GM19438 (cell line): Measurements from ENCODE around the gene PRR5L.

Source experiments
- ATAC-seq: cut with Tn5 transposase; IDR thresholded peaks from one replicate; pipeline ENCODE4 v1.9.1; 2021; ENCODE audit warnings: low read depth; ENCODE audit not compliant: unreplicated experiment

Gene PRR5L

DNA sequence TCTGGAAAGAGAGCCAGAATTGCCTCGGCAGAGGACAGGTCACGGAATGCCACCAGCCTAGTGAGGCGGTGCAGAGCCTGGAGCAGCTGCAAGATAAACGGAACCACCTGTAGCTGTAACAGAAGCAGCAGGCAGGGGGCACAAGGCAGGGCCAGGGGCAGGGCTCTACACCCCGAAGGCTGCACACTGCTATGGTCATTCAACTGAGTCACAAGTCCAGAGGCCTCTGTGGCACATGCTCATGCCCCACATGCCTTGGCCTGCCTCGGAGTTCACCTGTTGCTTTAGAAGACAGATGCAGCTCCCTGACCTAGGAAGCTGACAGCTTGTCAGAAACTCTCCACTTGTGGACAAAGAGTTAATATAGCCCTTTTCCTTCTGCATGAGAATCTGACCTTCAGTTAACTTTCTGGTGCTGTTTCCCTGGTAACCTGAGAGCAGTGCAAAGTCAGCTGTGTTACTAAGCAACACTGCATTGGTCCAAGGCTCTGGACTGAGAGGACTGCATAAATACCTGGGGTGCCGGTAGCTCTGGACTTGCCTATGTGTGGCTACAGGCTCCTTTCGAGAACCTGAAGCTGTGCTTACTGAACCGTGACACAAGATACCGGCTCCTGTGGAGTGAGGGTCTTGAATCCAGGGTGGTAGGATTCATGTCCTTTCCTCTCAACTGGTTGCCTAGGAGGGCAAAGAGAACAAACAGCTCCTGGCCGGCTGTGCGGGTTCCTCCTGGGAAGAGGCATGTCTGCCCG lies 17.4 kb upstream of the PRR5L start:
- no peak for ATAC-seq

DNA sequence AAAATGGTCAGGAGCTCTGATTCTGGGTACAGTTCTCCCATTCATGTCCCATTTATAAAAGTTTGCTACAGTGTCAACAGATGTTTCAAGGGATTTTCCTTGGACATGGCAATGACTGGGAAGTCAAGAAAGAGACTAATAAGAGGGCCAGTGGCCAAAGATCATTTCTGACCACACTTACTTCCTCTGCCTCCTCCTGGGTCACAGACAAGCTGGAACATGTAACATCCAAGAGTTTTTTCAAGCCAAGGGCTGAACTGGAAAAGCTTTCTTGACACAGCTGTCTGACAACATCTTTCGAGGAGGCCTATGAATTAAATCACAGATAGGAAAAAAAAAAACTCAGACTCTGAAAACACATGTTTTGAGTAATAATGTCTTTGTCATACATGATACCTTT lies 15.6 kb upstream of the PRR5L start:
- ATAC-seq, result no peak

DNA sequence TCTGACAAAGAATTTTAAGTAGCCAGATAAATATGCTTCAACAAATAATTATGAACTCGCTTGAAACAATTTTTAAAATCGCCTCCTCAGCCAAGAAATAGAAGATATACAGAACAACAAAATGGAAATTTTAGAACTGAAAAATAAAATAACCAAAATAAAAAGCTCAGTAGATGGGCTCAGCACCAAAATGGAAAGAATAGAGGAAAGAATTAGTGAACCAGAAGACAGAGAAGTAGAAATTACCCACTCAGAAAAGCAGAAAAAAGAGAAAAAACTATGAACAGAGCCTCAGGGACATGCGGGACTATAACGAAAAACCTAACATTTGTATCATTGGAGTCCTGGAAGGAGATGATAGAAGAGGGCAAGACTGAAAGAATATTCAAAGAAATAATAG lies 14.2 kb upstream of the PRR5L start:
- ATAC-seq, result no peak

DNA sequence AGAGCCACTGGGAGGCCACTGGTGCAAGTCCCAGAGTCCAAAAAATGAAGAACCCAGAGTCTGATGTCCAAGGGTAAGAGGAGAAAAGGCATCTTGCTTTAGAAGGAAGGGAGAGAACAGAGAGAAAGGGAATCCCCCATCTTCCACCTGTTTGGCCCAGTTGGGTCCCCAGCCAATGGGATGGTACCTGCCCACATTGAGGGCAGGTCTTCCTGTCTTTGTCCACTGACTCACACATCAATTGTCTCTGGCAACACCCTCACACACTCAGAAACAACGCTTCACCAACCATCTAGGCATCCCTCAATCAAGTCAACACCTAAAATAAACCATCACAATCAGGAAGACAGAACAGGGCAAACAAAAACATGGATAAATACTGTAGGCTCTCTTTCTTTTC lies 13.2 kb upstream of the PRR5L start:
- no peak for ATAC-seq

DNA sequence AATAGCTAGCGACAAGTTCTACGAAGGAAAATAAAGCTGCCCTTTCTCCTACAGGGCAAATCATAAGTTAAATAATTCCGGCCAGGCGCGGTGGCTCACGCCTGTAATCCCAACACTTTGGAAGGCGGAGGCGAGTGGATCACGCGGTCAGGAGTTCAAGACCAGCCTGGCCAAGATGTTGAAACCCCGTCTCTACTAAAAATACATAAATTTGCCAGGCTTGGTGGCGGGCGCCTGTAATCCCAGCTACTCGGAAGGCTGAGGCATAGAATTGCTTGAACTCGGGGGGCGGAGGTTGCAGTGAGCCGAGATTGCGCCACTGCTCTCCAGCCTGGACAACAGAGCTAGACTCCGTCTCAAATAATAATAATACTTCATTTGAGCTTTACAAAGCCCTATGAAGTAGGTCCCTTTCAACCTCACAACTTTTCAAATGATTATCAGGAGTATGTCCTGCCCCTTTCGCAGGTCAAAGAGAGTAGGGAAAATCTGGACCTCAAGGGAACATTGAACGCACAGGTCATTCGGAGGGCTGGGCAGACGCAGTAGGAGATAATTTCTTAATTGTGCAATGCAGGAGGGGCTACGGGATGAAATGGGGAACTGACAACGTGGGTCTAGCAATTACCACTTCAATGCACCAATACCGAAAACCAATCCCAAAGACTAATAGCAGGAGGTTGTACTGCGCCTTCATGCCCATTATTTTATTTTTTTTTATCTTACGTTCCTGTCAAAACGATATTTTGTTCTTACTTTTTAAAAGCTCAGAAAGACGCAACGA lies 7.5 kb upstream of the PRR5L start:
- ATAC-seq, result no peak

DNA sequence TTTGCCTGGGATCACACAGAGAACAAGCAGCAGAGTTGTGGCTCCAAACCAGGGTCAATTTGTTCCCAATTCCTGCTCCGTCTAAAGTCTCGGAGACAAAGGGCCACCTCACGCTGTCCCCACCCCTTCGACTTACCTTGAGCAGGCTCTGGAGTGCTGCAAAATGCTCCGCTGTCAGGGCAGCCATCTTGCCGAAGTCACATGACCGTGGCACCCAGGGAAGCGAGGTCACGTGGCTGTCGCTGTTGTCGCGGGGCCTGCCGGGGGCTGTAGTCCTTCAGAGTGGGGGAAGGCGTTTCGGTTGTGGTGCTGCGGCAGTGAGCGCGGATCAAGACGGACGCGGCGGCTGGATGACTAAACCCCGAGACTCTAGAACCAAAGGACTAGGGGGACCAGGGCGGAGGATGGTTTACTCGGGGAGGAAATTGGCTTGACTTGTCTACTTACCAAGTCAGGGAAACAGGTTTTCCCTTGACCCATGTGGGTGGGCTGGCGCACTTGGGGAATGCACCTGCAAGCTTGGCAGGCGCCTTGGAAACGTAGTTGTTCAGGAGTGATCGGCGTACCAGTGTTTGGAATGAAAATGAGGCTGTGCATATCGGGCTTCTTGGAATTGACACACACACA lies 6.7 kb upstream of the PRR5L start, which contains the start of gene COMMD9:
Gene COMMD9, minus strand, starts transcription at position 199 of the 627 bp plus-strand sequence. Its CDS starts 12 bp downstream, at position 187.
- peak; percentile 98 for ATAC-seq

DNA sequence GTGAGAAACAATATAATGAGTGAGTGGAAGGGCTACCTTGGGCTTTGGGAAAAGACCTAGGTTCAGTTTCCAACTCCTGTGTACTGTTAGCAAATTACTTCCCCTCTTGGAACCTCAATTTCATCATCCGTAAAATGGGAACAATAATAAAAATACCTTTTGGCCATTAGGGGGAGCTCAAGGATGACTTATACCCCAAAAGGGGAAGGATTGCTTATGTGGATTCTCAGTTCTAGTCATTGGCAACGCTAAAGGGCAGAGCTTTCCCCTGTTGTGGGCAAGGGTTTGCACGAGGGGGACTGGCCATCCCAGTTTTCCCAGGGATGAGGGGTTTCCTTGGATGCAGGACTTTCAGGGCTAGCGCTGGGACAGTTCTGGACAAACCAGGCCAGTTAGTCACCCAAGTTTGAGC lies 3.8 kb upstream of the PRR5L start:
- ATAC-seq, result no peak

DNA sequence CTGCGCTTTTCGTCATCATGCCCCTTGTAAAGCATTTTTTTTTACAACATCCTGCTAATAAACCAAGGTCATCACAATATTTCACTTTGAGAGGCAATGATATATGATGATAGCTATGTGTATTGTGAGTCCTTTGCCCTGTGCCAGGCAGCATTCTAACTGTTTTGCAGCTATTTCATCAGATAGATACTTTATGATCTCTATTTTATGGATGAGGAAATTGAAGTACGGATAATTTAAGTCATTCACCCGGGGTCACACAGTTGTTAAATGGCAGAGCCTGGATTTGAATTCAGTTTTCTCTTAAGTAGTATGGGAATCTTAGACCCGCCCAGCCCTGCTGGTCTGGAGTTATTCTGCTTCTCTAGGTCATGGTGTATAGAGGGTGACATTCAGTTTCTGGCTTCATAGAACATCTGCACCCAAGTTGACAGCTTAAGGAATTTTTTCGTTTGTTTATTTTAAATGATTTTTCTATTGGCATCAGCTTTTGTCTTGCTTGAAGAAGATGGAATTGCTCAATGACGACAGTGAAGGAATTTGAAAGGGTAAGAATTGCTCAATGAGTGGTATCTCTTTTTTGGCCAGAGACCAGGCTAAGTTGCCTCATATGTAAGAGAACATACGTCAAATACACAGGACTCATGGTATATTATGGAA lies 926 bp downstream of the PRR5L start:
- ATAC-seq, result no peak

DNA sequence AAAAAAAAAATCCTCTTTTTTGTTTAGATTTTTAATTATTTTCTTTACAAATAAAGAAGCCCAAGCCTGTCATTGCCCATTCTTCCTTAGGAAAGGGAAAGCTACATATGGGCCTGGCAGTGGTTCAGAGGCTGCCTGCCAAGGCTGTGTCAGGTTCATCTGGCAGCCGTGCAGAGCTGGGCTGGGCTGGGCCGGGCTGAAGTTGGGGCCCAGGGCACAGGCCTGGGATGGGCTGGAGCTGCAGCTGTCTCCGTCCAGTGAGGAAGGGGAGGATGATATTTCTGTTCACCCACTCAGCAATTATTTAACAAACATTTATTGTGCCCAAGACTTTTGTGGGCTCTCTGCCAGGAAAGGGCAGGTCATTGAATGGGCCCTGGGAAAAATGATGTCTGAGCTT lies 4.6 kb downstream of the PRR5L start:
- no peak for ATAC-seq

DNA sequence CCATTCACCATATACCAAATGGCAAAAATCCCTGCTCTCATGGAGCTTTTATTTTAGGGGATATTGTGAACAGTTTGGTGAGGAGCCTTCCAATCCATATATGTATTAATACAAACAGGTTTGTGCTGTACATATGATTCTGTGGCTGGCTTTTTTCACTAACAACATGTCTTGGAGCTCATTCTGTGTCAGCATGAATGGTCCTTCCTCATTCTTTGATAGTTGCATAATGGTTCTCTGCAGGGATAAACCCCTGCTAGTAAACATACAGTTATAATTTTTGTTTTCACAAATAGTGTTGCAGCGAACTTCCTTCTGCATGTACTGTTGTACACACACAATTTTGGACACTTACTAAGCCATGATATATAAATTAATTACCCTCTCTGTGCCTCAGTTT lies 8.3 kb downstream of the PRR5L start:
- no peak for ATAC-seq

DNA sequence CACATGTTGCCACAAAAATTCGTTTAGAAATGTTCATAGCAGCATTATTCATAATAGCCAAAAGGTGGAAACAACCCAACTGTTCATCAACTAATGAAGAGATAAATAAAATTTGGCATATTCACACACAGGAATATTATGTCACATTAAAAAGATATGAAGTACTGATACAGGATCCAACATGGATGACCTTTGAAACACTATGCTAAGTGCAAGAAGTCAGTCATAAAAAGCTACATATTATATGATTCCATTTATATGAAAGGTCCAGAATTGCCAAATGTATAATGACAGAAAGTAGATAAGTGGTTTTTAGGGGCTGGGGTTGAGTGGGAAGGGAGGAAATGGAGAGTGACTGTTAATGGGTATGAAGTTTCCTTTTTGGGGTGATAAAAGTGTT lies 9.0 kb downstream of the PRR5L start:
- ATAC-seq, result no peak

DNA sequence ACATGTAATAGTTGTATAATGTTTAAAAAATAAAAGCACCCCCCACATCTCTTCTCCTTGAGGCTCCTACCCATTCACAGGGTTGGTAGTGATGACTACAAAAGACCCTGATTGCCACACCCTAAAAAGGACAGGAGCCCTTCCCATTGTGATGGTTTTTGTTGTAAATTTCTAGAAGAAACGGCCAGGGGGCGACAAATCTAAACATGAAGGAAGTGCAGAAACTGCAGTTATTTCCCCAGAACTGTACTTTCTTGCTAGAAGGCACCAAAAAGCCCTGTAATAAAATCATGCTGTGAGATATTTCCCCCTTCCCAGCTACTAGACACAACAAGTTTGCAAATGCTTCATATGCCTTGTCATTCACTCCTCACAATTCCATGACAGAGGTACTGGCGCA lies 10.8 kb downstream of the PRR5L start:
- ATAC-seq, result no peak

DNA sequence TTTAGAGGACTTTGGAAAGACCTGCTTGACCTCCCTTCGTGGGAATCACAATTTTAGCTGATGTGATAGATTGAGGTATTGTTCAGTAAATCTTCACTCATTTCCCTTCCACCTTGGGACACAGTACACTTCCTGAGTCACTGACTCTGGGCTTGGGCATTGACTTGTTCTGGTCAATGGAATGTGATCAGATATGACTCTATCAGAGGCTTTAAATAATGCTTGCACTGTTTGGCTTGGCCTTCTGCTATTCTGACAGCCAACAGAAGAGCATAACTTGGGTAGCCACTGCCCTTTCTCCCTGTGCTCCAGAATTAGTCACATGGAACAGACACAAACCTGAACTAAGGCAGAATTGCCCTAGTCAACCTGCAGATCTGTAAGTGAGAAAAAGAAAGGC lies 12.5 kb downstream of the PRR5L start:
- no peak for ATAC-seq

DNA sequence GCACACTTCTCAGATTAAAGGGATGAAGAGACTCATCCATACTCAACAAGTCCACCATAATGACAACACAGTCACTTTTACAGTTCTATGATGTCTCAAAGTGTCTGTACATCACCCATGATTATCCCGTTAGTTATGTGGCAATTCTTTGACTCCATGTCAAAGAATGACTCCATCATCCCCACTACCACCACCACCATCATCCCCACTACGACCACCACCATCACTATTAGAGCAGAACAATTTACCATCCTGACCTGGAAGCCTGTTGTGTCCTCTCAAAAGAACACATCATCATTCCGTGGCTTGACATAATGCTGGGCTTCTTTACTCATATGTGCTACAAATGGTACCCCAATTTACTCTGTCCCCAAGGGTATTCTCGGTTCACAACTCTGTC lies 13.7 kb downstream of the PRR5L start:
- ATAC-seq, result no peak

DNA sequence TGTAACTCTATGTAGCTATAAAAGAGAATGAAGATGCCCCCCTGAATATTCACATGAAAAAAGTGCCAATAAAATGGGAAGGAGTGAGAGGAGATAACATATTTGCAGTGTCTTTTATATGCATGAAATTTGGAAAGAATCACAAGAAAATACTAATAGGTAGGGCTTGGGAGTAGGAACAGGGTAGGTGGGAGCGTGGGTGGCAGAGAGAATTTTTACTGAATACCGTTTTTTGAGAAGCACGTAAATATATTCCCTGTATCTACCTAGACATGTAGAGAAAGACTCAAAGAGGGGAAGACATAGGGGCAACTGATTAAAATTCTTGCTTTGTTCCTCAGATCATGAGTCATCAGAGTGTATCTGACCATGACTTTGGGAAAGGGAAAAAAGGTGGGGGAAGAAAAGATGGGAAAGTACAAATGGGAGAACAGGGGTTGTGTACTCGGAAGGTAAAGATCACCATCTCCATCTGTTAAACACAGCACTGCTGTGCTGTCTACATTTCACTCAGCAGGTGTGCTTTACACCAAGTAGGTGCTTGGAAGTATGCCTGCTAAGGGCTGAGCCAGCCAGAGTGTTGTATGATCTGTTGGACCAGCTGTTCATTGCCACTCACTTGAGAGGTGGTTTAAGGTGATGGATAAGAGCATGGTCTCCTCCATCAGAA lies 16.0 kb downstream of the PRR5L start:
- no peak for ATAC-seq

DNA sequence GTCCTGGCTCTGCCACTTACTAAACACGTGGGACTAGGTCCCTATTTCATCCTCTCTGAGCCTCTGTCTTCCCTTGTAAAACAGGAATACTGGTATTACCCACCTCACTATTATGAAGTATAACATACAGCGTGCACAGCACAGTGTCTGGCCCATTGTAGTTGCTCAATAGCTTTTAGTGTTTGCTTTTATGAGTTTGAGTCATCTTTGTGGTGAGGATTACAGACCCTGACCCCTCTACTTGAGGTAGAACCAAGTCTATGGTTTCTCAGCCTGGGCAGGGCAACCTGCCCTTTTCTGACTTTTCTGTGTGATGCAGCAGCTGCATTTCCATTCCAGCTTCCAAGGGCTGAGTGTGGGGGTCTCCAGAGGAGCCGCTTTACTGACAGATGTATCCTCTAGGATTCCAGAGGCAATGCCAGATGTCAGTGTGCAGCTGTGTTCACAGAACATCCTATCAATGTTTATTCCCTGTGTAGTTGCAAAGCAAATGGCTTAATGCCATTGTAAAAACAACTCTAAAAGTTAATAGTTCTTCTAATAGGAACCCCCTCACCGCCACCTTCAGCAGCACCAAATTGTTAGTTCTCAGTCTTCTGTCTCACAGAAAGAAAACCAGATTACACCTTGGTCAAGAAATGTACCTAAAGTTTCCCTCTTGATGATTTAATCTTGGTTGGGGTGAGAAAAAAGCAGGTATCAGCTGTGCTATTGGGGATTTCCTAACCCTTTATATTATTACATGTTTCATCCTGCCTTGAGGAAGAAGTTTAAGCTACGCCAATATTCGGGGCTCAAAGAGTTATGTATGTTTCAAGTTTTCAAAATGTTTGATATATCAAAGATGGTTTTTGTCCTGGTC lies 16.8 kb downstream of the PRR5L start:
- no peak for ATAC-seq

DNA sequence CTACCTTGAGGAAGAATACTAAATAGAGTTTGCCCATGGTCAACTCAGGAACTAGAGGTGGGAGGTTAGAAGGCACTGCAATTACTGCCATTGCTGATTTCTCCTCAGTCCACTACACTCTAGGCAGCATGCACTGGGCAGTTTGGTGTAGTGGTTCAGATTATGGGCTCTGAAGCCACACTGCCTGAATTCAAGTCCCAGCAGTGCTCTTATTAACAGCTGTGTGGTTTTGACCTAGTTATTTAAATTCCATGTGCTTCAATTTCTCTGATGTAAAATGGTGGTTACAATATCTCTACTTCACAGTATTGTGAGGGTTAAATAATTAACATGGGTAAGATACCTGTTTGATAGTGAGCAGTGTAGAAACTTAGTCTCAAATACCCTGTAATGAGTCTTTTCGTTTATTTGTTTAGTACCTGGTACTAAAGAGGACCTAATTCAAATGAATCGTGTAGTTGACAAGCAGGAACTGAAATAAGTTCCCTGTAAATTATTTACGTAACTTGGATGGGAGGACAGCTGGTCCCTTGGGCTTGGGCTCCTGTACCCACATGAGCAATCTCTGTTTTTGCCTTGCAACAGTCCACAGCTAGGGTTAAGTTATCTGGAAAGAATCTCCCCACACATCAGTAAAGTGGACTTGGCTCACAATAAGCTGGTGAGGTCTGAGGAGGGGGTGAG lies 17.8 kb downstream of the PRR5L start:
- peak; percentile 70 for ATAC-seq

DNA sequence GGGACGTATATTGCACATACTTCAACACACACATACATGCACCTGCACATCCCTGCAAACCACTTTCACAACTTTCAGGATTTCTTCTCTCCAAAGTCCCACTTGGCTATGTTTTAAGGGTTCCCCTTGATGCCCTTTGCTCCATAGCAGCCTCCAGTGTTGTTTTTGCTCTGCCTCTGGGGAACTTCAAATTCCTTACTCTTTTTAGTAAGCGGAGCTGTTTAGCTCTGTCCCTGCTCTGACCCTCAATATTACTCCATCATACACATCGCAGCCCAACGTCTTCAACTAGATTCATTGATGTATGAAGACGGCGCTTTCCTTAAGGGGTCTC lies 18.3 kb downstream of the PRR5L start:
- no peak for ATAC-seq

DNA sequence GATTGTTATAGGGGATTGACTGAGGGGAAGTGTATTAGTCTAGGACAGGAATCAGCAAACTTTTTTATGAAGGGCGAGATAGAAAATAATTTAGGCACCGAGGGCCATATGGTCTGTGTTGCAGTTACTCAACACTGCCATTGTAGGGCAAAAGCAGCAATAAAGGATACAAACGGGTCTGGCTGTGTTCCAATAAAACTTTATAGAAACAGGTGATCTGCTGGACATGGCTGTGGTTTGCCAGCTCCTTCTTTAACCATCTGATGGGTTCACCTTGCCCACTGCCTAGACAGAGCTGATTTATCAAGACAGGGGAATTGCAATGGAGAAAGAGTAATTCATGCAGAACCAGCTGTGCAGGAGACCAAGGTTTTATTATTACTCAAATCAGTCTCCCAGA lies 20.0 kb downstream of the PRR5L start:
- ATAC-seq, result no peak
